ENCODE data around the gene ANKK1.
A peak's percentile ranks its signal among the peaks of the same experiment; 100 is the strongest.

ANKK1 gene

GRCh38 chr11:113376156-113376555 is 11.4 kb upstream of the ANKK1 start:
- TF ChIP-seq, protein P1, sequence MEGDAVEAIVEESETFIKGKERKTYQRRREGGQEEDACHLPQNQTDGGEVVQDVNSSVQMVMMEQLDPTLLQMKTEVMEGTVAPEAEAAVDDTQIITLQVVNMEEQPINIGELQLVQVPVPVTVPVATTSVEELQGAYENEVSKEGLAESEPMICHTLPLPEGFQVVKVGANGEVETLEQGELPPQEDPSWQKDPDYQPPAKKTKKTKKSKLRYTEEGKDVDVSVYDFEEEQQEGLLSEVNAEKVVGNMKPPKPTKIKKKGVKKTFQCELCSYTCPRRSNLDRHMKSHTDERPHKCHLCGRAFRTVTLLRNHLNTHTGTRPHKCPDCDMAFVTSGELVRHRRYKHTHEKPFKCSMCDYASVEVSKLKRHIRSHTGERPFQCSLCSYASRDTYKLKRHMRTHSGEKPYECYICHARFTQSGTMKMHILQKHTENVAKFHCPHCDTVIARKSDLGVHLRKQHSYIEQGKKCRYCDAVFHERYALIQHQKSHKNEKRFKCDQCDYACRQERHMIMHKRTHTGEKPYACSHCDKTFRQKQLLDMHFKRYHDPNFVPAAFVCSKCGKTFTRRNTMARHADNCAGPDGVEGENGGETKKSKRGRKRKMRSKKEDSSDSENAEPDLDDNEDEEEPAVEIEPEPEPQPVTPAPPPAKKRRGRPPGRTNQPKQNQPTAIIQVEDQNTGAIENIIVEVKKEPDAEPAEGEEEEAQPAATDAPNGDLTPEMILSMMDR (IDR thresholded peaks at IDR 0.05; ENCODE audit: low read depth, low read length, missing control alignments) = no peak
- peak; percentile 17 for DNase-seq (ENCODE audit: extremely low read depth, low read depth)
- H3K4me3 ChIP-seq (replicated peaks; ENCODE audit: low read depth, low read length) = no peak overlapping the region

DNA sequence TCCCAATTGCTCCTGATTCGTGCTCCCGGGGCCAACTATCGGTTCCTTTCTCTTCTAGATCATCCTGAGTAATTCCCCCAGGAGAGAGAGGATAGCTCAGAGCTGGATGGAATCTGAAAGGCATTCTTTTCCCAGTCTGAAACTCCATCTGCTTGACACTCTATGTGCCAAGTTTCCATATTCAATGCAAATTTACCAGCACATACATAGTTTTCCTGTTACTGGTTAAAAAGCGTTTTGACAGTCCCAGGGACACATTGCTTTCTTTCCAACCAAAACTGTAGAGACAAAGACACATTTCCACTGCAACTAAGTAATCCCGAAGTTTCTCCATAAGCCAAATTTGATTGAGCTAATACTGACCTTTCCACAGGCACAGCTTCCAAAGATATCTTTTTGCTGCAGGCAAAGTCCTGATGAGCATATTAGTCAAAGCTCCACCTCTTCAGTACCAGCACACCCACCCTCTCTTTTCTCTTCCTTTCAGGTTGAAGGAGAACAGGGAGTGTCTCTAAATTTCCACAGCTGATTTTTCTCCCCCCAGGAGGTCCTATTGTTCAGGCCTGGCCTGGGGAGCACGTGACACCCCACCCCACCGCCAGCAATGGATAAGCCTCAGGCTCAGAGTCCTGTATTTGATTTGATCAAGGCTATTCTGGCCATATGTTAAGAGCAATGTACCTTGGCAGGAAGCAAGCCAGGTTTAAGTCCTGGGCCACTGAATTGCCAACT is 9.7 kb upstream of the ANKK1 start:
- TF ChIP-seq, protein P1 (IDR thresholded peaks at IDR 0.05; ENCODE audit: low read depth, low read length, missing control alignments) = no peak
- DNase-seq (ENCODE audit: extremely low read depth, low read depth) = no peak

DNA sequence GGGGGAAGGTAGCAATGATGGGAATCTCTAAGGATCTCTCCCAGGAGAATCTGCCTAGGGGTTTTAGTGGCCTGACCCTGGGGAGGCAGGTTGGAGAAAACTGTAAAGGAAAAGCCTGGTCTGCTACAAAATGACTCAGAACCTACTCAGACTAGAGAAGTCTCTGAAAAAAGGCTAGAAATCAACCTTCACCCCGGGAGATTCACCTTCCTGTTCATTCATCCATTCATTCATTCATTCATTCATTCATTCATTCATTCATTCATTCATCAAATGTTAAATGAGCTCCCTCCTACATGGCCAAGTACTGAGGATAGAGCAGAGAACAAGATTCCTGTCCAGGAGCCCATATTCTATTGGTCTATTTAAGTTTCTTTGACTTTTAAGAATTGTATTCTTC is 8.9 kb upstream of the ANKK1 start:
- TF ChIP-seq, protein P1 (IDR thresholded peaks at IDR 0.05; ENCODE audit: low read depth, low read length, missing control alignments) = no peak
- no peak for DNase-seq (ENCODE audit: extremely low read depth, low read depth)
- H3K4me3 ChIP-seq (replicated peaks; ENCODE audit: low read depth, low read length) = no peak overlapping the region

More for the DNA sequence above, 9.7 kb upstream of the ANKK1 start:
- no peak overlapping the region for H3K4me3 ChIP-seq (replicated peaks; ENCODE audit: low read depth, low read length)

DNA sequence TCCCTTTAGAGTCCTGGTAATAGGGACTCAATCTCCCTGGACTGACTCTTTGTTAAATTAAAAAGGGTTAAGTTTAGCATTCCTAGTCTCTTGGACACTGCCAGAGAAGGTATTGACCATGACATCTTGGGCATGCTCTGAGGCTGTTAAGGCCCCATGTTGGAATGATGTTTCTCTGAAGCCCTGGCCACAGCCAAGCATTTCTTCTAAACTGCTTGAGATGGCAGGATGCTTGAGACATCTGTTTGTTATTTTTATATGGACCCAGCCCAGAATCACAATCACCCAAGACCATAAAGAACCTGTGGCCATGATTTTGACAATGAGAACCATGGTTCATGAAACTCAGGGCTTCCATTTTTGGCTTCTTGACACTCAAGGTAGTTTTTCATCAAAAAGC is 5.5 kb upstream of the ANKK1 start:
- DNase-seq (ENCODE audit: extremely low read depth, low read depth) = no peak
- H3K4me3 ChIP-seq (replicated peaks; ENCODE audit: low read depth, low read length) = no peak overlapping the region
- TF ChIP-seq, protein P1 (IDR thresholded peaks at IDR 0.05; ENCODE audit: low read depth, low read length, missing control alignments) = no peak

GRCh38 chr11:113384551-113384950 is 3.0 kb upstream of the ANKK1 start:
- TF ChIP-seq, protein P1 (IDR thresholded peaks at IDR 0.05; ENCODE audit: low read depth, low read length, missing control alignments) = no peak
- H3K4me3 ChIP-seq (replicated peaks; ENCODE audit: low read depth, low read length) = no peak overlapping the region
- DNase-seq (ENCODE audit: extremely low read depth, low read depth) = peak; percentile 90

GRCh38 chr11:113385749-113386148 is 1.8 kb upstream of the ANKK1 start:
- TF ChIP-seq, protein P1 (IDR thresholded peaks at IDR 0.05; ENCODE audit: low read depth, low read length, missing control alignments) = no peak
- H3K4me3 ChIP-seq (replicated peaks; ENCODE audit: low read depth, low read length) = no peak overlapping the region
- DNase-seq (ENCODE audit: extremely low read depth, low read depth) = no peak

DNA sequence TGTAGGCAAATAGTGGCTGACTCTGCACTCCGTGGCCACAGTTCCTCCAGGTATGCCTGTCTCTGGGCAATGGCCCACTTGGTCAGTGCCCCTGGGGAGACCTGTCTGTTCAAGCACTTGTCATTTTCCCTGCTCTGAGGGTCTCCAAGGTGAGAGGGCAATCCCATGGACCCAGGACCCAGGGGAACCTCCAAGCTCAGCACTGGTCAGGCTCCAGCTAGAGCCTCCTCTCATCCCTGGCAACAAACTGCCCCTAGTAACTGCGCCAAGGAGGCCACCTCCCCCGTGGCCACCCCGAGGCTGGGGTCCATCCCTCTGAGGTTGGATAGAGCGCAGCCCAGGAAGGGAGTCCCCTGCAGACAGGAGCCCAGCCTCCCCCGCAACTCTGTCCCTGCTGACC is 713 bp upstream of the ANKK1 start:
- DNase-seq (ENCODE audit: extremely low read depth, low read depth) = no peak
- TF ChIP-seq, protein P1 (IDR thresholded peaks at IDR 0.05; ENCODE audit: low read depth, low read length, missing control alignments) = no peak
- no peak overlapping the region for H3K4me3 ChIP-seq (replicated peaks; ENCODE audit: low read depth, low read length)
